ENCODE data around the gene SOD1. TPM values are rescaled to one million over a fixed set of nuclear protein-coding genes. Genes with fewer than 3 reads are reported as not detected.
"Not testable (repeated sequence)": the region's sequence is repeated elsewhere in the genome, so short reads cannot be mapped to it uniquely, and the experiment has no call there.

The SOD1 gene
- total RNA-seq, 2 donors from 2014 or later = 320 to 322 TPM

DNA sequence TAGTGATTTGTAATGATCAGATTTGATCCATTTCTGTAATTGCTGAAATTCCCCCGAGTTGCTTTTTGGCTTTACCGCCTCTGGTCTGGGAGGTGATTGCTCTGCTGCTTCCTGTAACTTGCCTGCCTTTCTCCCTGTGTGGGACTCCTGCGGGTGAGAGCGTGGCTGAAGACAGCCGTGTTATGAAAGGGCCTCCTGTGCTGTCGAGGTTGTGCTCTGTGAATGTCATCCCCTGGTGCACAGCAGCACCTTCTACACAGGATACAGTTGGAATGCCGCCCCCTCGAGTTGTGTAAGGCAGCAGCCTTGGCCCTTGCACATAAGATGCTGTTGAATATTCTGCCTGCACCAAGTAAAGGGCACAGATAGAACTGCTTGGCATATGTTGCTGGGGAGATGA is 5.9 kb downstream of the SOD1 start:
- no peak for DNase-seq
- no peak overlapping the region for H3K4me3 ChIP-seq
- peaks cover 7% of the 10 kb centered on the region for H3K4me1 ChIP-seq
- no peak overlapping the region for H3K9ac ChIP-seq (ENCODE audit: low read depth in 2 of 2, low read length in 2 of 2)
- no peaks in the 10 kb centered on the region for H3K27me3 ChIP-seq
- H3K9me3 ChIP-seq = no peaks in the 10 kb centered on the region
- H3K36me3 ChIP-seq = peaks cover 9% of the 10 kb centered on the region
- TF ChIP-seq, protein P1, sequence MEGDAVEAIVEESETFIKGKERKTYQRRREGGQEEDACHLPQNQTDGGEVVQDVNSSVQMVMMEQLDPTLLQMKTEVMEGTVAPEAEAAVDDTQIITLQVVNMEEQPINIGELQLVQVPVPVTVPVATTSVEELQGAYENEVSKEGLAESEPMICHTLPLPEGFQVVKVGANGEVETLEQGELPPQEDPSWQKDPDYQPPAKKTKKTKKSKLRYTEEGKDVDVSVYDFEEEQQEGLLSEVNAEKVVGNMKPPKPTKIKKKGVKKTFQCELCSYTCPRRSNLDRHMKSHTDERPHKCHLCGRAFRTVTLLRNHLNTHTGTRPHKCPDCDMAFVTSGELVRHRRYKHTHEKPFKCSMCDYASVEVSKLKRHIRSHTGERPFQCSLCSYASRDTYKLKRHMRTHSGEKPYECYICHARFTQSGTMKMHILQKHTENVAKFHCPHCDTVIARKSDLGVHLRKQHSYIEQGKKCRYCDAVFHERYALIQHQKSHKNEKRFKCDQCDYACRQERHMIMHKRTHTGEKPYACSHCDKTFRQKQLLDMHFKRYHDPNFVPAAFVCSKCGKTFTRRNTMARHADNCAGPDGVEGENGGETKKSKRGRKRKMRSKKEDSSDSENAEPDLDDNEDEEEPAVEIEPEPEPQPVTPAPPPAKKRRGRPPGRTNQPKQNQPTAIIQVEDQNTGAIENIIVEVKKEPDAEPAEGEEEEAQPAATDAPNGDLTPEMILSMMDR (IDR thresholded peaks at IDR 0.05) = no peak
- intact Hi-C loops (cut with DNase I) = no loop called here
- no peak overlapping the region for H3K27ac ChIP-seq

DNA sequence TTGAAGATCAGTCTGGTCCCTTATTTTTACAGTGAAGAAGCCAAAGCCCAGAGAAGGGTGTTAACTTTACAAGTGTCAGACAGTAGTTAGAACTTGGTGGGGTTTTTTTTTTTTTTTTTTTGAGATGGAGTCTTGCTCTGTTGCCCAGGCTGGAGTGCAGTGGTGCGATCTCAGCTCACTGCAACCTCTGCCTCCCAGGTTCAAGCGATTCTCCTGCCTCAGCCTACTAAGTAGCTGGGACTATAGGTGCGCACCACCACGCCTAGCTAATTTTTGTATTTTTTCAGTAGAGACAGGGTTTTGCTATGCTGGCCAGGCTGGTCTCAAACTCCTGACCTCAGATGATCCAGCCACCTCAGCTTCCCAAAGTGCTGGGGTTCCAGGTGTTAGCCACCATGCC is 6.4 kb downstream of the SOD1 start:
- H3K36me3 ChIP-seq; H3K4me3 ChIP-seq; H3K4me1 ChIP-seq; H3K9me3 ChIP-seq; H3K9ac ChIP-seq (ENCODE audit: low read depth in 2 of 2, low read length in 2 of 2); DNase-seq; H3K27ac ChIP-seq; H3K27me3 ChIP-seq; intact Hi-C loops (cut with DNase I): not testable (repeated sequence)

DNA sequence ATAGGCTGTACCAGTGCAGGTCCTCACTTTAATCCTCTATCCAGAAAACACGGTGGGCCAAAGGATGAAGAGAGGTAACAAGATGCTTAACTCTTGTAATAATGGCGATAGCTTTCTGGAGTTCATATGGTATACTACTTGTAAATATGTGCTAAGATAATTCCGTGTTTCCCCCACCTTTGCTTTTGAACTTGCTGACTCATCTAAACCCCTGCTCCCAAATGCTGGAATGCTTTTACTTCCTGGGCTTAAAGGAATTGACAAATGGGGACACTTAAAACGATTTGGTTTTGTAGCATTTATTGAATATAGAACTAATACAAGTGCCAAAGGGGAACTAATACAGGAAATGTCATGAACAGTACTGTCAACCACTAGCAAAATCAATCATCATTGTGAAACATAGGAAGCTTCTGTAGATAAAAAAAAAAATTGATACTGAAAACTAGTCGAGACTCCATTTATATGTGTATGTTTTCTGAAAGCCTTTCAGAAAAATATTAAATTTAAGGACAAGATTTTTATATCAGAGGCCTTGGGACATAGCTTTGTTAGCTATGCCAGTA is 7.0 kb downstream of the SOD1 start:
- peaks cover 4% of the 10 kb centered on the region for H3K4me1 ChIP-seq
- intact Hi-C loops (cut with DNase I) = no loop called here
- no peak overlapping the region for H3K4me3 ChIP-seq
- peaks cover 9% of the 10 kb centered on the region for H3K36me3 ChIP-seq
- H3K9ac ChIP-seq (ENCODE audit: low read depth in 2 of 2, low read length in 2 of 2) = no peak overlapping the region
- TF ChIP-seq, protein P1 (IDR thresholded peaks at IDR 0.05) = no peak
- H3K27me3 ChIP-seq = no peaks in the 10 kb centered on the region
- no peak overlapping the region for H3K27ac ChIP-seq
- no peak for DNase-seq
- H3K9me3 ChIP-seq = no peaks in the 10 kb centered on the region

DNA sequence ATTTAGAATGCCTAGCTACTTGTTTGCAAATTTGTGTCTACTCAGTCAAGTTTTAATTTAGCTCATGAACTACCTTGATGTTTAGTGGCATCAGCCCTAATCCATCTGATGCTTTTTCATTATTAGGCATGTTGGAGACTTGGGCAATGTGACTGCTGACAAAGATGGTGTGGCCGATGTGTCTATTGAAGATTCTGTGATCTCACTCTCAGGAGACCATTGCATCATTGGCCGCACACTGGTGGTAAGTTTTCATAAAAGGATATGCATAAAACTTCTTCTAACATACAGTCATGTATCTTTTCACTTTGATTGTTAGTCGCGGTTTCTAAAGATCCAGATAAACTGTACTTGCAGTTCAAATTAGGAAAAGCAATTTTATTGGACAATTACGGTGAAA is 7.6 kb downstream of the SOD1 start:
- no peak overlapping the region for H3K27ac ChIP-seq
- TF ChIP-seq, protein P1 (IDR thresholded peaks at IDR 0.05) = no peak
- peaks cover 4% of the 10 kb centered on the region for H3K4me1 ChIP-seq
- no peak overlapping the region for H3K4me3 ChIP-seq
- DNase-seq = no peak
- no peaks in the 10 kb centered on the region for H3K27me3 ChIP-seq
- no peaks in the 10 kb centered on the region for H3K9me3 ChIP-seq
- H3K36me3 ChIP-seq = peaks cover 9% of the 10 kb centered on the region
- intact Hi-C loops (cut with DNase I) = no loop called here
- no peak overlapping the region for H3K9ac ChIP-seq (ENCODE audit: low read depth in 2 of 2, low read length in 2 of 2)

DNA sequence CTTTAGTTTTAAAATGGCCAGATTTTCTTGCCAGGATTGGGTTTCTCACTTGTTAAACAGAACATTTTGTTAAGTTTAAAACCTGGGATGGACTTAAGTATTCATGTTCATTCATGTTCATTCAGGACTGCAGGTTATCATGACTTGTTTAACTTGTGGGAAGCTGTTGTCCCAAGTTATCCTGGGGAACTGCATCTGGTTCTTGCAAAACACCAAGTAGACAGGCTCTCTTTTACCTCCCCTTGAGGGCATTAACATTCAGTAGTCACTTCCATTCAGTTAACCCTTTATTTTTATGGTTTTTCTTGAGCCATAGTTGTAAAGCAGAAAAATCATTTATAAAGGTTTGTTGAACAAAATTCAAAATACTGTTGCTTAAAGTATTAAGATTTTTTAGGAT is 8.1 kb downstream of the SOD1 start:
- Histone ChIP-seq H3K36me3 (peaks cover 9% of the 10 kb centered on the region), H3K9ac (ENCODE audit: low read depth in 2 of 2, low read length in 2 of 2) (no peak overlapping the region), H3K4me3 (no peak overlapping the region), H3K27me3 (no peaks in the 10 kb centered on the region), H3K4me1 (peaks cover 4% of the 10 kb centered on the region), H3K27ac (no peak overlapping the region), H3K9me3 (no peaks in the 10 kb centered on the region)
- intact Hi-C loops (cut with DNase I) = no loop called here
- DNase-seq = no peak
- TF ChIP-seq, protein P1 (IDR thresholded peaks at IDR 0.05) = no peak

DNA sequence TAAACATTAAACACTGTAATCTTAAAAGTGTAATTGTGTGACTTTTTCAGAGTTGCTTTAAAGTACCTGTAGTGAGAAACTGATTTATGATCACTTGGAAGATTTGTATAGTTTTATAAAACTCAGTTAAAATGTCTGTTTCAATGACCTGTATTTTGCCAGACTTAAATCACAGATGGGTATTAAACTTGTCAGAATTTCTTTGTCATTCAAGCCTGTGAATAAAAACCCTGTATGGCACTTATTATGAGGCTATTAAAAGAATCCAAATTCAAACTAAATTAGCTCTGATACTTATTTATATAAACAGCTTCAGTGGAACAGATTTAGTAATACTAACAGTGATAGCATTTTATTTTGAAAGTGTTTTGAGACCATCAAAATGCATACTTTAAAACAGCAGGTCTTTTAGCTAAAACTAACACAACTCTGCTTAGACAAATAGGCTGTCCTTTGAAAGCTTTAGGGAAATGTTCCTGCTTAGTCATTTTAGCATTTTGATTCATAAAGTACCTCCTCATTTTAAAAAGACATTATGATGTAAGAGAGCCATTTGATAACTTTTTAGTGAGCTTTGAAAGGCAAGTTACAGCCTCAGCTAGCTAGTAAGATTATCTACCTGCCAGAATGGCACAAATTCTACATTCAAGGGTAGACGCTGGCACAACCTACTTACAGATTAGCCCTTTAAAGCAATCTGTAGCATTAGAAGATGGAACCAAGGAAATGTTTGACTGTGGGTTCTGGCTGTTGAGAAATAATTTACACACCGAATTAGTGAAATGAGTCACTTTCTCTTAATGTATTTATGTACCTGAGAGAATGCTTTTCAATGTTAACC is 9.4 kb downstream of the SOD1 start:
- TF ChIP-seq, protein P1 (IDR thresholded peaks at IDR 0.05) = no peak
- Histone ChIP-seq H3K9ac (ENCODE audit: low read depth in 2 of 2, low read length in 2 of 2) (no peak overlapping the region), H3K27me3 (no peaks in the 10 kb centered on the region), H3K27ac (no peak overlapping the region), H3K4me3 (no peak overlapping the region), H3K36me3 (peaks cover 9% of the 10 kb centered on the region), H3K4me1 (no peaks in the 10 kb centered on the region), H3K9me3 (no peaks in the 10 kb centered on the region)
- intact Hi-C loops (cut with DNase I) = no loop called here
- DNase-seq = no peak

Measured in colonic mucosa (tissue), 4 donors.